NK-92 treated with Interleukin-12 subunit alpha and Interleukin-12 subunit beta, amount 100 ng/mL, for 24 hours (cell line): ENCODE results near the gene CYP2A13.
"Not testable (repeated sequence)": the region's sequence is repeated elsewhere in the genome, so short reads cannot be mapped to it uniquely, and the experiment has no call there.

Experiments used
- DNase-seq: peaks from one replicate; lab custom pipeline; 2025; lab: John Stamatoyannopoulos, UW

Gene CYP2A13

GRCh38 chr19:41120929-41121911 lies 33.0 kb downstream of the CYP2A13 start:
- DNase-seq = not testable (repeated sequence)

DNA sequence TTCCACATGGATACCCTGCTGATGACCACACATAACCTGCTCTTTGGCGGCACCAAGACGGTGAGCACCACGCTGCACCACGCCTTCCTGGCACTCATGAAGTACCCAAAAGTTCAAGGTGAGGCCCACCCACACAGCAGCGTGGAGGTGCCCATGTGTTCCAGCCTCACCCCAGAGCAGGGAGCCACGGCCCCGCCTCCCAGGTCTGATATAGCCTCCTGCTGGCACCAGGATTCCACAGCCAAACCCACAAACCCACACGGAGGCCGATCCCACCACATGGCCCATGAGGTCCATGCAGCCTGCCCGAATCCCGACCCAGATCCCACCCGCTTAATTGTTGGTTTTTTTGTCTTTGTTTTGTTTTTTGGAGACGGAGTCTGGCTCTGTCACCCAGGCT lies 34.6 kb downstream of the CYP2A13 start:
- not testable (repeated sequence) for DNase-seq

GRCh38 chr19:41123716-41124294 lies 35.6 kb downstream of the CYP2A13 start:
- DNase-seq = no peak

DNA sequence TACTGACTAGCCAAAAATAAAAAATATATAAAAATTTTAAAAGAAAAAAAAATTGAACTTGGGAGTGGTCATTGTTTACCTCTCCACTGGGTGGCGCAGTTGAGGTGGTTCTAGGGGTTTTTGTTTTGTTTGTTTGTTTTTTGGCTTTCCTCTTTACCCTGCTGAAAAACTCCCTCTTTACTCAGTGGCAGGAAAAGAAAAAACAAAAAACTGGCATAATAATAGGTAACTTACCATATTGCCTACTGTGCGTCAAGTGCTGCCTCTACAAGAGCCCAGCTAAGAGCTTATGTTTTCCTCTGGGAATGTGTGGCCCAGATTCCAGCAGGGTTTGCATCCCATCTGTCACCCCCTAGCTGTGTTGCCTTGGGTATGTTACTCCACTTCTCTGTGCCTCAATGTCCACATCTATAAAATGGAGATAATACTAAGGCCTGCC lies 38.5 kb downstream of the CYP2A13 start:
- not testable (repeated sequence) for DNase-seq

DNA sequence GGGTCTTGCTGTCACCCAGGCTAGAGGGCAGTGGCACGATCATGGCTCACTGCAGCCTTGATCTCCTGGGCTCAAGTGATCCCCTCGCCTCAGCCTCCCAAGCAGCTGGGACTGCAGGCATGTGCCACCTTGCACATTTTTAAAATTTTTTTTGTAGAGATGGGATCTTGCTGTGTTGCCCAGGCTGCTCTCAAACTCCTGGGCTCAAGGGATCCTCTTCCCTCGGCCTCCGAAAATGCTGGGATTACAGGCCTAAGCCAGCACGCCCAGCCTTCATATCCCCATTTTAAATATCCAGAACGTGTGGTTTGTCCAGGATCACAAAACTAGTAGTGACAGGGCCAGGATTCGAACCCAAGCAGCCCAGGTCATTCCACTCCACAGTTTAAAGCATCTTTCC lies 39.1 kb downstream of the CYP2A13 start:
- not testable (repeated sequence) for DNase-seq

DNA sequence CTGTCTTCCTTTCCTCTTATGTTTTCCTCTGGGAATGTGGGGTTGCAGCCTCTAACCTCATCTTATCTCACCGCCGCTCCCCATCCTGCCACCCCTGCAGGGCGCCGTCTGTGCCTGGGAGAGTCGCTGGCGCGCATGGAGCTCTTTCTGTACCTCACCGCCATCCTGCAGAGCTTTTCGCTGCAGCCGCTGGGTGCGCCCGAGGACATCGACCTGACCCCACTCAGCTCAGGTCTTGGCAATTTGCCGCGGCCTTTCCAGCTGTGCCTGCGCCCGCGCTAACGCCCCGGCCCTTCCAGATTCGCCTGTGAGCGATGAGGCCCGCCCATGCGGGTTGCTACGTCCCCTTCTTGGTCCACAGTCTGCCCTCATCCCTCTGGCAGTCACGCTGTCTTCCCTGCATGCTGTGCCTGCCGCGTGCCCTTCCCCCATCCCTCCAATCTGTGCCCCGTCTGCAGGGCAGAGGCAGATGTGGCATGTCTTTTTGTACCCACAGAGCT lies 39.6 kb downstream of the CYP2A13 start:
- DNase-seq = not testable (repeated sequence)

DNA sequence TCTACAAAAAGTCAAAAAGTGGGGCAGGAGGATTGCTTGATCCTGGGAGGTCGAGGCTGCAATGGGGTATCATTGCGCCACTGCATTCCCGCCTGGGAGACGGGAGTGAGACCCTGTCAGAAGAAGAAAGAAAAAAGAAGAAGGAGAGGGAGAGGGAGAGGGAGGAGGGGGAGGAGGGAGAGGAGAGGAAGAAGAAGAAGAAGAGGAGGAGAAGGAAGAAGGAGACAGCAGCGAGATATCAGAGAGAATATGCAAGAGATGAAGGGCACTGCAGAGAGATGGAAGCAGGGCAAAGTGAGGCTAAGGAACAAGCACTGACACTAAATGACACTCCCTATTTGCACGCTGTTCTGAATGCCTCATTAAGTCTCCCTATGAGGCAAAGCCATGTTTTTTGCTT lies 40.4 kb downstream of the CYP2A13 start:
- no peak for DNase-seq

- no peak for DNase-seq
Observed at GRCh38 chr19:41131186-41131585, 42.9 kb downstream of the CYP2A13 start.

DNA sequence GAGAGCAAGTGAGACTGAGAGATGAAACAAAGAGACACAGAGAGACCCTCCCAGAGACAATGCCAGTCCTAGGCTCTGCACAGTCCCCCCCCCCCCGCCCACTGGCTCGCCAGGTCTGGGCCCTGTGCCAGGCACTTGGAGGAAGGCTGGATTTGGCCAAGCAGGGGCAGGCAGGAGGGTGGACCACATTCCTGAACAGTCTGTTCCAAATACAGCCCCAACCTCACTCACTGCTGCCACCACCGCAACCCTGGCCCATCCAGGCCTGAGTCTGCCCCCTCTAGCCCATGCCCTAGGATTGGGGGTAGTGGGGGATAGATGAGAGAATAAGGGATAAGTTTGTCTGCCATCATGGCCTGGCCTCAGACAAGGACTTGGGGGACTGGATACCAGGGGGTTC lies 45.0 kb downstream of the CYP2A13 start:
- no peak for DNase-seq

- DNase-seq = no peak
Observed at GRCh38 chr19:41134616-41135015, 46.4 kb downstream of the CYP2A13 start.

GRCh38 chr19:41135390-41136384 lies 47.4 kb downstream of the CYP2A13 start:
- DNase-seq = not testable (repeated sequence)

DNA sequence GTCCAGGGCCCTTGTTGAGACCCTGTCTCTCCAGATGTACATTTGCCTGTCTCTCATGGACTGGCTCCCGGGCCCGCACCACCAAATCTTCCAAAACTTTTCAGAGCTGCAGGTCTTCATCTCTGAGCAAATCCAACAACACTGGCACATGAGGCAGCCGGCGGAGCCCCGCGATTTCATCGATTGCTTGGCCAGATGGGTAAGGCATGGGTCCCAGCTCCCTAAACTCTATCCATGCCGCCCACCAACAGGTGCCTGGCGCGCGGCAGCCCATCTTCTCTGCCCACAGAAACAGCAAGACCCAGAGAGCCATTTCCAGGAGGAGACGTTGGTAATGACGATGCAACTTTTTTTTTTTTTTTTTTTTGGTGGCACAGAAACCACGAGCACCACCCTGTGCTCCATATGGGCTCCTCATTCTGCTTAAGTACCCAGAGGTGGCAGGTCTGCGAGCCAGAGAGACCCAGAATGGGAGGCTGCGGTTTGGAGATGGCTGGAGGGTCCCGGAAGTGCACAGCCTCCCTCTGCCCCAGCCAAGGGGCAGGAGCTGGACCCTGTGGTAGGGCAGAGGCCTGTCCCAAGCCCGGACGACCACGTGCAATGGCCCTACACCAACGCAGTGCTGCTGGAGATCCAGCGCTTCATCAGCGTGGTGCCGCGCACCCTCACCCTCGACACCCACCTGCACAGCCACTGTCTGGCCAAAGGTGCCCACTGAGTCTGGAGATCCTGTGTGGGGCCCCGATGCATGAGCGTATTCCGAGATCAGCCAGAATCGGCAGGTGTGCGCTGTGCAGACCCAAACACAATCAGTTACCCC lies 48.6 kb downstream of the CYP2A13 start:
- DNase-seq = no peak

DNA sequence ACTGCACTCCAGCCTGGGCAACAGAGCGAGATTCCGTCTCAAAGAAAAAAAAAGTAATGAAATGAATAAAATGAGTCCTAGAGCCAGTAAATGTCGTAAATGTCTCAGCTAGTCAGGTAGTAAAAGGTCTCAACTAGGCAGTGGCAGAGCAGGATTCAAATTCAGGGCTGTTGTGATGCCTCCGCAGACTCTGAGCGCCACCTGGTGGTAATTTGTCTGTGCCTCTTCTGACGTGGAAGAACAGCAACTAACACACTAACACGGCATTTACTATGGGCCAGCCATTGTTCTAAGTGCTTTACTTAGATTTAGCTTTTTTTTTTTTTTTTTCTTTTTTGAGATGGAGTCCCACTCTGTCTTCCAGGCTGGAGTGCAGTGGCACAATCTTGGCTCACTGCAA lies 56.2 kb downstream of the CYP2A13 start:
- DNase-seq = peak; percentile 51
